ENCODE results near the gene PER1.
A peak's percentile ranks its signal among the peaks of the same experiment; 100 is the strongest.
"Not testable (repeated sequence)": the region's sequence is repeated elsewhere in the genome, so short reads cannot be mapped to it uniquely, and the experiment has no call there.

PER1 gene

DNA sequence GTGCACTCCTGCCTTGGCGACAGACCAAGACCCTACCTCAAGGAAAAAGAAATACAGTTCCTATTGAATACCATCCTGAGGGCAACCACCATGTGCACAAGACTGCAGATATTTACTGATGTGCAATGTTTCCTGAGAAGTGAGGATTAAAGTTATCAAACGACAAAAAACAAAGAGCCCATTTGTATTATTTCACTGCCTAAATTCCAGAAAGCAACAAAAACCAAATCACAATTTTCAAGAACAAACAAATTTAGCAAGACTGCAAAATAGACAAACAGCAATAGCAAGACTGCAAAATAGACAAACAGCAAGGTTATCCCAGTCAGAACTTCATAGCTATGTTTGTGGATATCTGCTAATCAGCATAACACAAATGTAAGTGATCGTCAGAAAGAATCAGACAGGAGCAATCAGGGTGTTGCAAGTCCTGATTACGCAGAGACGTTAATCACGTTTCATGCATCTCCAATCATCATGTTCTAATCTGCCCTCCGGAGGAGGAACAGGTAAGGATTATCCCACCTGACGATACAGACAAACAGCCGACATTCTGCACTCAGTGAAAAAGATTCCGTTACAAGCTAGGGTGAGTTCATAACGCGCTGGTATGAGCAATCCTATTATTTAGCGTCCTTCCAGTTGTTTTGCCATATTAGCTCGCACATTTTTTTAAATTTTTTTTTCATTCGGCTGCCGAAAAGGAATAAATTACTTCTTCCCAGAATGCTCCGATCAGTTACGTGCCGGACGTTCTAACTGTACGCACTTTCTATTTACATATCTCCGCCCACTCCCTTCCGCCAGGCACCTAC, 21.1 kb upstream of the PER1 start:
- Histone ChIP-seq H3K9me2 (replicated peaks; ENCODE audit: low read depth, low read length) (no peaks in the 10 kb centered on the region), H3K79me2 (ENCODE audit: insufficient read depth, low read length) (peaks cover 6% of the 10 kb centered on the region; the same call in 1 of the 2 replicates), H3K36me3 (ENCODE audit: insufficient read depth, low read length) (no peaks in the 10 kb centered on the region), H4K20me1 (ENCODE audit: insufficient read depth, low read length, poor library complexity, severe bottlenecking) (no peaks in the 10 kb centered on the region), H3K9me3 (ENCODE audit: insufficient read depth, low read depth, low read length) (no peaks in the 10 kb centered on the region), H3F3A (ENCODE audit: low read depth) (peaks cover 11% of the 10 kb centered on the region), H2AFZ (ENCODE audit: low read length) (peak overlapping the region; percentile 90; the same call in 1 of the 2 replicates), H3K9ac (ENCODE audit: low read depth, low read length, poor library complexity, severe bottlenecking) (peak overlapping the region; percentile 70), H3K4me2 (ENCODE audit: low read depth, low read length, poor library complexity, severe bottlenecking) (peak overlapping the region; percentile 90), H3K4me3 (ENCODE audit: low read length, poor library complexity, severe bottlenecking) (peak overlapping the region; percentile 74), H3K27me3 (ENCODE audit: insufficient read depth, low read length, poor library complexity, severe bottlenecking) (no peaks in the 10 kb centered on the region), H3K4me1 (ENCODE audit: insufficient read depth, low read length, poor library complexity, severe bottlenecking) (peaks cover 31% of the 10 kb centered on the region)
- no peak for TF ChIP-seq EZH2phosphoT487 (IDR thresholded peaks at IDR 0.05; ENCODE audit: borderline replicate concordance)
- TF ChIP-seq, protein P1, sequence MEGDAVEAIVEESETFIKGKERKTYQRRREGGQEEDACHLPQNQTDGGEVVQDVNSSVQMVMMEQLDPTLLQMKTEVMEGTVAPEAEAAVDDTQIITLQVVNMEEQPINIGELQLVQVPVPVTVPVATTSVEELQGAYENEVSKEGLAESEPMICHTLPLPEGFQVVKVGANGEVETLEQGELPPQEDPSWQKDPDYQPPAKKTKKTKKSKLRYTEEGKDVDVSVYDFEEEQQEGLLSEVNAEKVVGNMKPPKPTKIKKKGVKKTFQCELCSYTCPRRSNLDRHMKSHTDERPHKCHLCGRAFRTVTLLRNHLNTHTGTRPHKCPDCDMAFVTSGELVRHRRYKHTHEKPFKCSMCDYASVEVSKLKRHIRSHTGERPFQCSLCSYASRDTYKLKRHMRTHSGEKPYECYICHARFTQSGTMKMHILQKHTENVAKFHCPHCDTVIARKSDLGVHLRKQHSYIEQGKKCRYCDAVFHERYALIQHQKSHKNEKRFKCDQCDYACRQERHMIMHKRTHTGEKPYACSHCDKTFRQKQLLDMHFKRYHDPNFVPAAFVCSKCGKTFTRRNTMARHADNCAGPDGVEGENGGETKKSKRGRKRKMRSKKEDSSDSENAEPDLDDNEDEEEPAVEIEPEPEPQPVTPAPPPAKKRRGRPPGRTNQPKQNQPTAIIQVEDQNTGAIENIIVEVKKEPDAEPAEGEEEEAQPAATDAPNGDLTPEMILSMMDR (conservative IDR thresholded peaks at IDR 0.05; ENCODE audit: low read length), result no peak

DNA sequence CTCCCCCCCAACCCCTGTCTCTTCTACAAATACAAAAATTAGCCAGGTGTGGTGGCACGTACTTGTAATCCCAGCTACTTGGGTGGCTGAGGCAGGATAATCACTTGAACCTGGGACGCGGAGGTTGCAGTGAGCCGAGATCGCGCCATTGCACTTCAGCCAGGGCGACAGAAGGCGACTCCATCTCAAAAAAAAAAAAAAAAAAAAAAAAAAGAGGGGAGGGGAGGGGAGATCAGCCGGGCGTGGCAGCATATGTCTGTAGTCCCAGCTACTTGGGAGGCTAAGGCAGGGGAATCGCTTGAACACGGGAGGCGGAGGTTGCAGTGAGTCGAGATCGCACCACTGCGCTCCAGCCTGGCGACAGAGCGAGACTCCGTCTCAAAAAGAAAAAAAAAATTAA, 18.0 kb upstream of the PER1 start:
- not testable (repeated sequence) for H3K27me3 ChIP-seq (ENCODE audit: insufficient read depth, low read length, poor library complexity, severe bottlenecking); H3K36me3 ChIP-seq (ENCODE audit: insufficient read depth, low read length); H3K9ac ChIP-seq (ENCODE audit: low read depth, low read length, poor library complexity, severe bottlenecking); H3K4me3 ChIP-seq (ENCODE audit: low read length, poor library complexity, severe bottlenecking); H3K79me2 ChIP-seq (ENCODE audit: insufficient read depth, low read length); H3K9me2 ChIP-seq (replicated peaks; ENCODE audit: low read depth, low read length); H3K4me2 ChIP-seq (ENCODE audit: low read depth, low read length, poor library complexity, severe bottlenecking); H3K9me3 ChIP-seq (ENCODE audit: insufficient read depth, low read depth, low read length); H2AFZ ChIP-seq (ENCODE audit: low read length); H4K20me1 ChIP-seq (ENCODE audit: insufficient read depth, low read length, poor library complexity, severe bottlenecking)
- peaks cover 11% of the 10 kb centered on the region for H3F3A ChIP-seq (ENCODE audit: low read depth)
- H3K4me1 ChIP-seq (ENCODE audit: insufficient read depth, low read length, poor library complexity, severe bottlenecking), result peaks cover 15% of the 10 kb centered on the region

DNA sequence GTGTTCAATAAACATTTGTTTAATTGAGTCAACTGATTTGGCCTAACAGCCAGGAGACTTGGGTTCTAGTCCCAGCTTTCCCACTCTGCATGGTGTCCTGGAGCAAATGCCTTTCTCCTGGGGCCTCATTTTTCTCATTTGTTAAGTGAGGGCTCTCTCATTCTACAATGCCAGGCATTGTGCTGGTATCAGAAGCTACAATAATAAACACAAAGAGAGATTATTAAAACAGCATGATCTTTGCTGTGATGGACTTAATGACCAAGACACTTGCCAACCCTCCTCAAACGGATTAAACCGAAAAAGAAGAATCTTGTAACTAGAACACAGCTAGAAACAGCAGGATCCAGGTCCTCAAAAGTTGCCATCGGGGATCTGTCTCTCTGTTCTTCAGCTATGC, 15.3 kb upstream of the PER1 start:
- peaks cover 9% of the 10 kb centered on the region for H3K79me2 ChIP-seq (ENCODE audit: insufficient read depth, low read length)

More for the DNA sequence above, 15.3 kb upstream of the PER1 start:
- no peaks in the 10 kb centered on the region for H3K9me3 ChIP-seq (ENCODE audit: insufficient read depth, low read depth, low read length)
- H3K27me3 ChIP-seq (ENCODE audit: insufficient read depth, low read length, poor library complexity, severe bottlenecking), result peaks cover 1% of the 10 kb centered on the region
- H4K20me1 ChIP-seq (ENCODE audit: insufficient read depth, low read length, poor library complexity, severe bottlenecking), result peaks cover 2% of the 10 kb centered on the region
- no peak overlapping the region for H3K4me3 ChIP-seq (ENCODE audit: low read length, poor library complexity, severe bottlenecking)
- no peaks in the 10 kb centered on the region for H3K9me2 ChIP-seq (replicated peaks; ENCODE audit: low read depth, low read length)
- H3K36me3 ChIP-seq (ENCODE audit: insufficient read depth, low read length), result no peaks in the 10 kb centered on the region
- H2AFZ ChIP-seq (ENCODE audit: low read length), result no peak overlapping the region
- peaks cover 15% of the 10 kb centered on the region for H3K4me1 ChIP-seq (ENCODE audit: insufficient read depth, low read length, poor library complexity, severe bottlenecking)
- no peak overlapping the region for H3K9ac ChIP-seq (ENCODE audit: low read depth, low read length, poor library complexity, severe bottlenecking)
- H3K4me2 ChIP-seq (ENCODE audit: low read depth, low read length, poor library complexity, severe bottlenecking), result no peak overlapping the region
- H3F3A ChIP-seq (ENCODE audit: low read depth), result peaks cover 4% of the 10 kb centered on the region; the same call in 1 of the 2 replicates
- TF ChIP-seq EZH2phosphoT487 (IDR thresholded peaks at IDR 0.05; ENCODE audit: borderline replicate concordance), result no peak
- TF ChIP-seq, protein P1 (conservative IDR thresholded peaks at IDR 0.05; ENCODE audit: low read length), result no peak

Data from Loucy (cell line).